Stimulated activated memory B cell treated with anti-CD40 and anti-IgM and Interleukin-4, amounts not matched to agents 10 μg/mL and 1 μg/mL and 100 μg/mL, for 72 hours (primary cell): ENCODE results near the gene ABCA1.
"Not testable (repeated sequence)": the region's sequence is repeated elsewhere in the genome, so short reads cannot be mapped to it uniquely, and the experiment has no call there.

Source experiments
- ATAC-seq: fragments of 150-1000 bp; cut with Tn5 transposase; 2 replicates; pipeline ENCODE4 v1.10.0; 2021
- H3K27ac Mint-ChIP-seq: one replicate; pipeline ENCODE4 v1.8.0; 2022; ENCODE audit warnings: mild to moderate bottlenecking, mixed read lengths
- H3K27me3 Mint-ChIP-seq: one replicate; pipeline ENCODE4 v1.8.0; 2022; ENCODE audit warnings: mixed read lengths
- H3K36me3 Mint-ChIP-seq: one replicate; pipeline ENCODE4 v1.8.0; 2022; ENCODE audit warnings: mixed read lengths
- H3K4me1 Mint-ChIP-seq: one replicate; pipeline ENCODE4 v1.8.0; 2022; ENCODE audit warnings: mixed read lengths
- H3K4me3 Mint-ChIP-seq: one replicate; pipeline ENCODE4 v1.8.0; 2022; ENCODE audit warnings: mild to moderate bottlenecking, moderate library complexity, mixed read lengths
- H3K9me3 Mint-ChIP-seq: one replicate; pipeline ENCODE4 v1.8.0; 2022; ENCODE audit warnings: mixed read lengths

The ABCA1 gene

GRCh38 chr9:104927912-104928740 lies at the start of gene ABCA1:
Gene ABCA1 (minus strand): TSS chr9:104928155. CDS start chr9:104903679, 24,476 bp downstream.
- peak; percentile 70 for ATAC-seq
- H3K27me3 Mint-ChIP-seq = no peaks in the 10 kb centered on the region
- H3K4me3 Mint-ChIP-seq = peak within 1 kb of the TSS; percentile 97
- peak within 1 kb of the TSS; percentile 73 for H3K27ac Mint-ChIP-seq
- H3K9me3 Mint-ChIP-seq = no peaks in the 10 kb centered on the region
- H3K36me3 Mint-ChIP-seq = no peaks in the 10 kb centered on the region
- peaks cover 39% of the 10 kb centered on the region for H3K4me1 Mint-ChIP-seq

GRCh38 chr9:104977580-104977979 lies 49.6 kb upstream of the ABCA1 start:
- Mint-ChIP-seq H3K9me3 (no peaks in the 10 kb centered on the region), H3K4me1 (no peaks in the 10 kb centered on the region), H3K36me3 (no peaks in the 10 kb centered on the region), H3K27me3 (peaks cover 7% of the 10 kb centered on the region), H3K4me3 (no peak overlapping the region), H3K27ac (no peak overlapping the region)
- no peak for ATAC-seq

DNA sequence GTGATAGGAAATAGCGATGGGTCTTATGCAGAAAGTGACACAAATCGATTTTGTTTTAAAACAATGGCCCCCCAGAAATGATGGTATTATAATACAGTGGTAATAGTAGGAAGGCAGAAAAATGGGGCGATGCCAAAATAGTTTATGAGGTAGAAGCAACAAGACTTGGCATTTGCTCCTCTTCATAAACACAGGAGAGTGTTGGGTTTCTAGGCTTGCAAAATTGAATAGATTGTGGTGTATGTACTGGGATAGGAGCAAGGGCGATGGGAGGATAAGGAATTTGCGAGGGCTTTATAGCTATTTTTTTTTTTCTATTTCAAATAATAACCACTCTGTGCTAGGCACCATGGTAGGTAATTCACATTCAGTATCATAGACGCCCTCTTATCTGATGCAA lies 49.2 kb upstream of the ABCA1 start:
- Mint-ChIP-seq H3K36me3 (no peaks in the 10 kb centered on the region), H3K4me1 (no peaks in the 10 kb centered on the region), H3K27me3 (peaks cover 11% of the 10 kb centered on the region), H3K27ac (no peak overlapping the region), H3K4me3 (no peak overlapping the region), H3K9me3 (no peaks in the 10 kb centered on the region)
- ATAC-seq = no peak

- not testable (repeated sequence) for H3K9me3 Mint-ChIP-seq, H3K27ac Mint-ChIP-seq, H3K36me3 Mint-ChIP-seq, H3K4me3 Mint-ChIP-seq, H3K4me1 Mint-ChIP-seq, ATAC-seq
- H3K27me3 Mint-ChIP-seq = peaks cover 11% of the 10 kb centered on the region
Measured at GRCh38 chr9:104975966-104976595, 48.1 kb upstream of the ABCA1 start.

DNA sequence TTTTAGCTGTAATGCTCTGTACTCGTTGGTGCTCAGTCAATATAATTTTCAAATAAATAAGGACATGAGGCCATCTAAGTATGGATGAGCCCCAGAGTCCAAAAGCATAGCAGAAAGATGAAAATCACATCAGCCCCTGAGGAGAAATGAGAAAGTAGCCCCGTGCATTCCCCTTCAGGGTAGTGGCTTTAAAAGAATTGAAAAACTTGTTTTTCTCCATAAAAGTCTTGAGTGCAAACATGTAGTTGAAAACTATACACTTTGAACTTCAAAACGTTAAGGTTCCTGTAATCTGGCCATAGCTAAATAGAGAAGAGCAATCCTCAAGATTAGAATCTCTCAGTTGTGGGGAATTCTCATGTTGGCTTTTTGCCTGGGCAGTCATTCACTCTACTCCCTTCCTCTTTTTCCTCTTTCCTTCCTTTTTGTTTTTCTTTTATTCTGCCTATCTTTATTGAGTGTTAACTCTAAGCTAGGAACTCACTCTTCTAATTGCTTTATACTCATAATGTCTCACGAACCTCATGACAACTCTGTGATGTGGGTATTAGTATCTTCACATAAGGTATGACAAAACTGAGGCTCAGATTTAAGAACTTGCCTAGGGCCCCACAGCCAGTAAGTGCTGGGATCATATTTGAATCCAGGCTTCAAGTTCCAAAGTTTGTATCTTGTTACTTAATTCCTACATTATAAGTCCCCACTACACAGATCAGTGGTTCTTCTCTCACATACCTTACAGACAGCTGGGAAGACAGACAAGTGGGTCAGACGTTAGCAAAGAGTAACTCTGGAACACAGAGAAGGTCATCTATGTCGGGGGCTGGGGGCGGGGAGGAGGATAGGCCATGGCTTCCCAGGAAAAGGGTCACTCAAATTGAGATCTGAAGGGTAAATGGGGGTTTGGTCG lies 46.4 kb upstream of the ABCA1 start:
- peaks cover 28% of the 10 kb centered on the region for H3K27me3 Mint-ChIP-seq
- ATAC-seq = no peak

DNA sequence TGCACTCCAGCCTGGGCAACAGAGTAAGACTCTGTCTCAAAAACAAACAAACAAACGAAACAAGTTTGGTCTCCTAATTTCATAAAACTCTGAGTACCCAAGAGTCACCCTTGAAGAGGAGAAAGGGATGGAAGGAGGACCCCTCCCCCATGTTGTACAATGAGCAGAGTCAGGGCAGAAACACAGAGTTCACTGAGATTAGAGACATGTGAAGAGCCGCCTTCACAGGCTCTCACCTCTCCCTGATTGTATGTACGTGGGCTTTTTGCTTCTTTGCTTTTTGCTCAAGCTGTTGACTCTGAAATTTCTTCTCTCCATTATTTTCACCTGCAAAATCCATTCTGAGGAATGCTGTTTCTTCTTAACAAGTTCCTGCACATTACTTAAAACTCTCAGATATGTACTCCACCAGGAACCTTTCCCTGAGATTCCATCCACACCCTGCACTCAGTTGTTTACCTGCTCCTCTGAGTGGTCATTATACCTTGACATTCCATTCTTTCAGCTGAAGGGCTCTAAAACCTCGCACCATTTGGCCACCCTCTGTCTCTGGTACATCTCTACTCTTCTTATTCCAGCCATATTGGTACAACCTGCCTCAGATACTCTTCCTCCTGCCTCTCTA lies 44.4 kb upstream of the ABCA1 start:
- no peak for ATAC-seq
- H3K36me3 Mint-ChIP-seq = no peaks in the 10 kb centered on the region
- no peak overlapping the region for H3K27ac Mint-ChIP-seq
- H3K4me1 Mint-ChIP-seq = peaks cover 13% of the 10 kb centered on the region
- no peak overlapping the region for H3K4me3 Mint-ChIP-seq
- no peaks in the 10 kb centered on the region for H3K9me3 Mint-ChIP-seq
- H3K27me3 Mint-ChIP-seq = peaks cover 36% of the 10 kb centered on the region

More for the DNA sequence above, 46.4 kb upstream of the ABCA1 start:
- no peaks in the 10 kb centered on the region for H3K36me3 Mint-ChIP-seq
- H3K9me3 Mint-ChIP-seq = no peaks in the 10 kb centered on the region
- no peaks in the 10 kb centered on the region for H3K4me1 Mint-ChIP-seq
- H3K27ac Mint-ChIP-seq = no peak overlapping the region
- H3K4me3 Mint-ChIP-seq = no peak overlapping the region

DNA sequence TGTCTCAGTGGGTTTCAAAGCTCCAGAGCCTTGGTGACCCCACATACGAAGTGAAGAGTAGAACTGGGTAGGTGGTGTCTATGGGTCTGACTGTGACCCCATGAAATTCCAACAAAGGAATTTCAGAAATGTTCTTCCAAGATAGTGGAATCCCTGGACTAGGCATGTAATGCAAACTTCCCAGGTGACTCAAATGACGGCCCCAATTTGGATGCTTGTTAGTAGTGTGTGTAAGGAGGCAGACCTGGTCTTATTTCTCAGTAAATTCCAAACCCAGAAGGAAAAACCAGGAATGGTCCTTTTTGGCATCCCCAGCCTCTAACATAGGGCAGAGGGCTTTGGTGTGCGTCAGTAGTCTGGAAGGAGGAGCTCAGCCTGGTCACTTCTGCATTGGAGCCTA lies 43.6 kb upstream of the ABCA1 start:
- Mint-ChIP-seq H3K4me3 (no peak overlapping the region), H3K27me3 (peaks cover 36% of the 10 kb centered on the region), H3K36me3 (no peaks in the 10 kb centered on the region), H3K9me3 (no peaks in the 10 kb centered on the region), H3K4me1 (peaks cover 13% of the 10 kb centered on the region), H3K27ac (no peak overlapping the region)
- ATAC-seq = no peak

DNA sequence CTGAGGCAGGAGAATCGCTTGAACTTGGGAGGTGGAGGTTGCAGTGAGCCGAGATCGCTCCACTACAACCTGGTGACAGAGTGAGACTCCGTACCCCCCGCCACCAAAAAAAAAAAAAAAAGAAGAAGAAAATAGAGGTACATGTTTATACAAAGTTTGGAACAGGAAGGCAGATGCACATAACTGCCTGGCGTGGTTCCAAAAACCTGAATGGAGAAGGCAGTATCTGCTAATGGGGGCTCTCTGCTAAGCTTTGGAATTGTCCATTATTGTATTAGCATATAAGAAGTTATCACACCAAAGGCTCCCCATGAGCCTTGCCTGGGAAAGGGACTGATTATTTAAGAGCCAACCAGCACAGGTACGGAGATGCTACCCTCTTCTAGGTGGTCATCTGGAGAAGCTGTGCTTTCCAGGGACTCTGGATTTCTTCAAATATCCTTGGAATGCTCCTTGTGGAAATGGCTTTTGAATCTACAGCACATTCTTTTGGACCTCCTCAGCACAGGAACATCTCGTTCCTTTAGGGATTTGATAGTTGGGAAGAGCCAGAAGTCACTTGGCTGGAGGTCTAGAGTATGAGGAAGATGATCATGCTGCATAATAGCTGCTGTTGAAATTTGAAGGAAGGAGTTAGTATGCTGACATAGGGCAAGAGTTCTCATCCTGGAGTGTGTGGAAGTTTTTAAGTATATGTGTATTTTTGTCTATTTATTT lies 42.5 kb upstream of the ABCA1 start:
- H3K9me3 Mint-ChIP-seq = no peaks in the 10 kb centered on the region
- peaks cover 13% of the 10 kb centered on the region for H3K4me1 Mint-ChIP-seq
- H3K36me3 Mint-ChIP-seq = no peaks in the 10 kb centered on the region
- no peak overlapping the region for H3K27ac Mint-ChIP-seq
- no peak for ATAC-seq
- no peak overlapping the region for H3K4me3 Mint-ChIP-seq
- peaks cover 36% of the 10 kb centered on the region for H3K27me3 Mint-ChIP-seq

- no peak for ATAC-seq
- Mint-ChIP-seq H3K27ac (no peak overlapping the region), H3K4me1 (peaks cover 13% of the 10 kb centered on the region), H3K27me3 (peaks cover 36% of the 10 kb centered on the region), H3K4me3 (peak overlapping the region; percentile 98), H3K9me3 (no peaks in the 10 kb centered on the region), H3K36me3 (no peaks in the 10 kb centered on the region)
Measured at GRCh38 chr9:104969116-104969515, 41.2 kb upstream of the ABCA1 start.

GRCh38 chr9:104968025-104968982 lies 40.3 kb upstream of the ABCA1 start:
- peak; percentile 98 for ATAC-seq
- peak overlapping the region; percentile 48 for H3K27ac Mint-ChIP-seq
- H3K4me3 Mint-ChIP-seq = peak overlapping the region; percentile 98
- H3K4me1 Mint-ChIP-seq = peaks cover 13% of the 10 kb centered on the region
- H3K9me3 Mint-ChIP-seq = no peaks in the 10 kb centered on the region
- H3K36me3 Mint-ChIP-seq = no peaks in the 10 kb centered on the region
- peaks cover 36% of the 10 kb centered on the region for H3K27me3 Mint-ChIP-seq

GRCh38 chr9:104963076-104963475 lies 35.1 kb upstream of the ABCA1 start:
- Mint-ChIP-seq H3K4me3 (no peak overlapping the region), H3K36me3 (no peaks in the 10 kb centered on the region), H3K9me3 (no peaks in the 10 kb centered on the region), H3K27me3 (peaks cover 32% of the 10 kb centered on the region), H3K4me1 (peaks cover 3% of the 10 kb centered on the region), H3K27ac (no peak overlapping the region)
- no peak for ATAC-seq

- Mint-ChIP-seq H3K9me3 (no peaks in the 10 kb centered on the region), H3K4me3 (no peak overlapping the region), H3K27me3 (peaks cover 34% of the 10 kb centered on the region), H3K4me1 (no peaks in the 10 kb centered on the region), H3K36me3 (no peaks in the 10 kb centered on the region), H3K27ac (no peak overlapping the region)
- no peak for ATAC-seq
Measured at GRCh38 chr9:104961701-104962359, 33.9 kb upstream of the ABCA1 start.

DNA sequence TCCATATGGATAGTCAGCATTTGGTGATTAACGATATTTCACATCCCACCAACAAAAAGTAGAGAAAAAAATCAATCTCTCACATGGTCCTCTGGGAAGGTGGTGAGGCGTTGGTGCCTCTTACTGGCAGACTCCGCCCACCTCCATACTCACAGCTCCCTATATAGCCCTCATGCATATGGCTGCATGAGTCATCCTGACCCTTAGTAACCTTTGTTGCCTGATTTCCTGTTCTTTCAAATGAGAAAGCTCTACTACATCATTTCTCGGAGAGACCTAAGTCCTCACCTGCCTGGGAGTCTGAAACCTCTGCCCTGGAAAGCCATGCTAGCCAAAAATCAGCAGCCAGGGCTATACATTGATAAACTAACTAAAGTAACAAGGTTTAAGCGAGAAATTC lies 33.3 kb upstream of the ABCA1 start:
- Mint-ChIP-seq H3K4me3 (no peak overlapping the region), H3K9me3 (no peaks in the 10 kb centered on the region), H3K27me3 (peaks cover 34% of the 10 kb centered on the region), H3K4me1 (no peaks in the 10 kb centered on the region), H3K36me3 (no peaks in the 10 kb centered on the region), H3K27ac (no peak overlapping the region)
- ATAC-seq = no peak
